ENCODE measurements around the gene STK39.

The STK39 gene

DNA sequence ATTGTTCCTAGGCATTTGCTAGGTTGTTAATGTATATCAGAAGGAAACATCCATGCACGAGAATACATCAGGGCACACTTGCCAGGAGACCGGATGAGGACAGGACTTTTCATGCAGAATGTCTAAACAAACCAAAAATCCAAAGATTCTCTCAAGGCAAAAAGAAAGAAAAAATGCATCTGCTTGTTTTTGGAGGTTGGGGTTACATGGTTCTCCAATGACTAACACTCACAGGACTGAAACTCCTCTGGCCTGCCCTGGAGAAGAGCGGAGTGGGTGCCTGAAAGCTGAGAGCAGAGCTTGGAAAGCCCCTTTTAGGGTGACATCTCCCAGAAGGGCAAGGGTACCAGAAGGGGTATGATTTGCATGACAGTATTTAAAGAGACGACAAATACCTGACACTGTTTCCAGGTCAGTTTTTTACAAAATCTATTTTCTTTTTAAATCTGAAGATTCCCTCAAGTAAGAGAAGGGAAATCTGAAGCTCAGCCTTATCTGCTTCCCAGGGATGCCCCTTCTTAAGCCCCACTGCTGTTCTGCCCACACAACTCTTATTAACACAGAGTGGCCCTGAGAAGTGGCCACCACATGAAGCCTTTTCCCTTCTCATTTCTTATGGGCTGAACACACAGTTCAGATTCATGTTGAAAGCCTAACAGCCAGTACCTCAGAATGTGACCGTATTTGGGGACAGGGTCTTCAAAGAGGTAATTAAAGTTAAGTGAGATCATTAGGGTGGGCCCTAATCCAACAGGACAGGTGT, 216.4 kb downstream of the STK39 start:
- TF ChIP-seq Cebpa-rat (IDR thresholded peaks at IDR 0.05), result no peak
- peaks cover 92% of the 10 kb centered on the region for H3K36me3 ChIP-seq
- H3K27ac ChIP-seq, result no peak overlapping the region
- H3K4me3 ChIP-seq, result no peak overlapping the region
- H3K9me3 ChIP-seq, result peaks cover 5% of the 10 kb centered on the region; the same call in 1 of the 2 replicates
- H4K20me1 ChIP-seq, result peaks cover 13% of the 10 kb centered on the region; the same call in 1 of the 2 replicates
- no peak overlapping the region for H3K4me2 ChIP-seq
- no peak overlapping the region for H3K9ac ChIP-seq
- peaks cover 7% of the 10 kb centered on the region; the same call in 1 of the 2 replicates for H3K4me1 ChIP-seq
- H3K27me3 ChIP-seq, result no peaks in the 10 kb centered on the region

DNA sequence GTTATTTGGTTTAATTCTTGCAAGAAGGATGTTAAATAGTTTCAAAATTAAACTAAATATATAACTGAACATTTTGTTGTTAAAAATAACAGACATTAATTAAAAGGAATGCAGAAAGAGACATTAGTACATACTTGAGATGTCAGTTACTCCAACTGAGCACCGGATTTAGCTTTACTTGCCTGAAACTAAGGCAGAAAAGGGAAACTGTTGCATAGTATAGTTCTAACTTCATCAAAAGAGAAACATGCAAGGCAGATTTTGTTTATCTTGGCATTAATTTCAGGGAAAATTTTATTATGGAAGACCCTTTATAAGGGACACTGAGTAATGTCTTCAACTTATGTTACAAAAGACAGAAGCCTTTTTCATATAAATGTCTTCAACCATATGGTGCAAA, 218.3 kb downstream of the STK39 start:
- H3K4me2 ChIP-seq, result no peak overlapping the region
- H3K9ac ChIP-seq, result no peak overlapping the region
- no peak for TF ChIP-seq Cebpa-rat (IDR thresholded peaks at IDR 0.05)
- no peak overlapping the region for H3K27ac ChIP-seq
- no peaks in the 10 kb centered on the region for H3K9me3 ChIP-seq
- H4K20me1 ChIP-seq, result peaks cover 13% of the 10 kb centered on the region; the same call in 1 of the 2 replicates
- H3K36me3 ChIP-seq, result peaks cover 92% of the 10 kb centered on the region
- no peaks in the 10 kb centered on the region for H3K27me3 ChIP-seq
- H3K4me1 ChIP-seq, result peaks cover 26% of the 10 kb centered on the region
- H3K4me3 ChIP-seq, result no peak overlapping the region

DNA sequence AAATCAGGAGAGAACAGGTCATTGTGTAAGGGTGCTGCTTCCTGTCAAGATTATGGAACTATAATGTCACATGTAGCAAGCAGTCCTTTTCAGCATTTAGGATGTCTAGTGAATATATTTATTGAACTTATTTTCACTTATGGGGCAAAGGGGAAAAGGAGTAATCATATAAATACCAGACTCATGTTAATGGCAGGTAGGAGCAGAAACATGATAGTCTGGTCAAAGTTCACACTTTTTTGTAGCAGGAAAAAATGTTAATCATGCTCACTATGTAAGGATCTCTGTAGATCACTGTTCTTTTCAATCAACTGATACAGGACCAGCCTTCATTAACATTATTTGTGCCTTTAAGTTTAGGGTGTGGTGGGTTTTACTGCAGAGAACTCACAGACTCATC, 219.0 kb downstream of the STK39 start:
- no peak overlapping the region for H3K9ac ChIP-seq
- no peak overlapping the region for H3K27ac ChIP-seq
- H4K20me1 ChIP-seq, result peaks cover 18% of the 10 kb centered on the region; the same call in 1 of the 2 replicates
- peaks cover 29% of the 10 kb centered on the region for H3K4me1 ChIP-seq
- no peak overlapping the region for H3K4me3 ChIP-seq
- TF ChIP-seq Cebpa-rat (IDR thresholded peaks at IDR 0.05), result no peak
- peaks cover 92% of the 10 kb centered on the region for H3K36me3 ChIP-seq
- no peak overlapping the region for H3K4me2 ChIP-seq
- no peaks in the 10 kb centered on the region for H3K27me3 ChIP-seq
- H3K9me3 ChIP-seq, result no peaks in the 10 kb centered on the region

DNA sequence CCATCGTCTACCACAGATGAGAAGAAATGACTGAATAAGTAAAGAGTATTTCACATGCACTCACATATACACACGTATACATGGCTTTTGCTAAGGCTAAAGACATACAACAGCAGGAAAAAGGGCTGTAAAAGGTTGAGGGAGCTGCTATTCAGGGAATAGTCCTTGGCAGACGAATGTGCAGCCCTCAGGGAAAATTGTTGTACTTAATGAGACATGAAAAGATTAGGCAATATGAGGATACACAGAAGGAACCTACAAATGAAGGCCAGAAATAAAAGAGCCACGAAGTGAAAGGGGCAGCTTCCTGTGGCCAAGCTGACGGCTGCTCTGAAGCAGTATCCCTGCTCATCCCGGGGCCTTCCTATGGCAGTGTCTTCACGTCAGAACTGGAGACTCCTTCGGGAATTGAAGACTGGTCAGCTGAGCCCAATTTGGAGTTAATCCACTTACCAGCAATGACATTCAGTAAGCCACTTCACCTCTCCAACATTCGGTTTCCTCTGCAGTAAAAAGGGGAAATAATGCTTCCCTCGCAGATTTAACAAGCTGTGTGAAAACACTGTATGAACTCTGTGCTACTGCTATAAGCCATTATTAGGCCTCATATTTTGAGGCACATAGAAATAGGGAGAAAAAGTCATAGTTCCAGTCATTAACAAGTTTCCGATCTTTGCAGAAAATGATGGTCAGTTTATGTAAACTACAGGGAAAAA, 221.8 kb downstream of the STK39 start:
- Histone ChIP-seq H3K36me3 (peaks cover 75% of the 10 kb centered on the region), H3K4me3 (no peak overlapping the region), H3K9ac (no peak overlapping the region), H3K9me3 (no peaks in the 10 kb centered on the region), H3K27ac (no peak overlapping the region), H3K4me2 (0 out of 2 replicates have a peak overlapping the region, but pooled peaks have one; percentile 11), H3K4me1 (peaks cover 29% of the 10 kb centered on the region), H3K27me3 (no peaks in the 10 kb centered on the region), H4K20me1 (peaks cover 16% of the 10 kb centered on the region; the same call in 1 of the 2 replicates)
- no peak for TF ChIP-seq Cebpa-rat (IDR thresholded peaks at IDR 0.05)

DNA sequence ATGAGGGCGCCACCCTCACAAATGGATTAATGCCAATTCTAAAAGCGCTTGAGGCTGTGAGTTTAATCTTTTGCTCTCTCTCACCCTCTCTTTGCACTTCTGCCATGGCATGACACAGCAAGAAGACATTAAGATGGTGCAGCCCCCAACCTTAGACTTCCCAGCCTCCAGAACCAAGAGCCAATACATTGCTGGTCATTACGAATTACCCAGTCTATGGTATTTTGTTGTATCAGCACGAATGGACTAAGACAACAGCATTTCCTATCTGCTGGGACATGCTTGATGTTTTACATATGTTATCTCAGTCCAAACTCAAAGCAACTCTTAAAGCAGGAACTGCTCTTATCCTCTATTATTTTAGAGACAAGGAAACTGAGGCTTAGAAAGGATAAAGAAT, 222.9 kb downstream of the STK39 start:
- peaks cover 13% of the 10 kb centered on the region; the same call in 1 of the 2 replicates for H4K20me1 ChIP-seq
- peak overlapping the region; percentile 25 for H3K4me2 ChIP-seq
- no peaks in the 10 kb centered on the region for H3K9me3 ChIP-seq
- H3K27me3 ChIP-seq, result no peaks in the 10 kb centered on the region
- no peak overlapping the region for H3K9ac ChIP-seq
- peaks cover 65% of the 10 kb centered on the region for H3K36me3 ChIP-seq
- TF ChIP-seq Cebpa-rat (IDR thresholded peaks at IDR 0.05), result no peak
- no peak overlapping the region for H3K4me3 ChIP-seq
- no peak overlapping the region for H3K27ac ChIP-seq
- peaks cover 29% of the 10 kb centered on the region for H3K4me1 ChIP-seq

DNA sequence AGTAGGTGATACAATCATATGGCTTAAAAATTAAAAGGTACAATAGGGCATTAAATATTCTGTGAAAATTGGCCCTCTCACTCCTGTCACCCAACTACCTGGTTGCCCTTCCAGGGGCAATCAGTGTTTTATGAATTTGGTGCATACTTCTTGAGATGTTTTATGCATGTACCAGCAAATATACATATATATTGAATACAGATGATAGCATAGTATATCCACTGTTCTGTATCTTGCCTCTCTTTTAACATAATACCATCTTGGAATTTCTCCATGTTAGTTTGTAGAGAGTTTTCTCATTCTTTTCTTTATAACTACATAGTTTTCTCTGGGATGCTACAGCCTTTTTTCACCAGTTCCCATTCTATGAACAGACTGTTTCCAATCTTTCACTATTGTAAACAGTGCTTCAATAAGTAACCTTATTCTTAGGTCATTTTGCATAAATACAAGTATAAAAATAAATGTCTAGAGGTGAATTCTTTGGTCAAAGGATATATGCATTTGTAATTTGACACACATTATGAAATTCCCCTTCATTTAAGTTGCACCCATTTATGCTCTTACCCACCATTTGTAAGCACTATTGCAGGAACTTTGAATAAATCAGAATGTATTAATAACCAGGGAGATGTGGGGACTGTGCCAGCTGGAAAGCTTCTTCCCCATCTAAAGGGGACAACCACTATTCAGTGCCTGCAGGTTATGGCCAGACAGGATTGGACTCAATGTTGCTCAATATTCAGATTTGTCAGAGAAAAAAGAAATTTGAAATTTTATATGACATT, 225.4 kb downstream of the STK39 start:
- Histone ChIP-seq H3K36me3 (peaks cover 42% of the 10 kb centered on the region), H4K20me1 (peaks cover 10% of the 10 kb centered on the region; the same call in 1 of the 2 replicates), H3K4me1 (peaks cover 44% of the 10 kb centered on the region), H3K4me3 (no peak overlapping the region), H3K27me3 (no peaks in the 10 kb centered on the region), H3K9me3 (no peaks in the 10 kb centered on the region), H3K9ac (no peak overlapping the region), H3K4me2 (no peak overlapping the region), H3K27ac (no peak overlapping the region)
- no peak for TF ChIP-seq Cebpa-rat (IDR thresholded peaks at IDR 0.05)

DNA sequence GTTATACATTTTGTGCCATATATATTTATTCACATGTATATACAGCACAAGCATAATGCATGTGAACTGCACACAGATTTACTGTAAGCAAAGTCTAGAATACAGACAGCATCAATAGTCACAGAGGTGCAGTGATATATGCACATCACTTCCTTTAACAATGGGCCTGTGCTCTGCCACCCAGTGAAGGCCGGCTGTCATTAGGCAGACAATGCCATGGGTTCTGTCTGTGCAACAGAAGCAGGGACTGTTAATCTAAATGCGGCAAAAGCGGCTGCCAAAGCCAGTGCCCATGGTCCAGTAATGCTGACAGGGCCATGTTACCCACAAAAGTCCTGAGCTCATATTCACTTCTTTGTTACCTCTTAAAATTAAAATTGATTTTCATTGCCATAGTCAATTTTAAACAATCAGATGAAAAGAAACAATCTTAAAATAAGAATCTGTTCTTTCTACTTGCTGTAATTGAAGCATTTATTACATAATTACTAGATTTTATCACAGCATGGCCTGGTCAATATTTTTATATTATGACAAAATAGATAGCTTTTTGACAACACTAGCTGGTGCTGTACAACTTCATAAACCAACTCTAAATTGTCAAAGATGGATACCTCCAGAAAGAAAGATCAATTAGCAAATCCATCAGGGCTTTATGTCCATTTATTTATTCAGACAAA, 232.0 kb downstream of the STK39 start:
- Histone ChIP-seq H3K4me1 (peaks cover 64% of the 10 kb centered on the region), H3K36me3 (peaks cover 36% of the 10 kb centered on the region), H3K9me3 (no peaks in the 10 kb centered on the region), H3K9ac (no peak overlapping the region), H3K4me2 (no peak overlapping the region), H3K27ac (no peak overlapping the region), H4K20me1 (peaks cover 17% of the 10 kb centered on the region), H3K27me3 (no peaks in the 10 kb centered on the region), H3K4me3 (no peak overlapping the region)
- TF ChIP-seq Cebpa-rat (IDR thresholded peaks at IDR 0.05), result no peak

DNA sequence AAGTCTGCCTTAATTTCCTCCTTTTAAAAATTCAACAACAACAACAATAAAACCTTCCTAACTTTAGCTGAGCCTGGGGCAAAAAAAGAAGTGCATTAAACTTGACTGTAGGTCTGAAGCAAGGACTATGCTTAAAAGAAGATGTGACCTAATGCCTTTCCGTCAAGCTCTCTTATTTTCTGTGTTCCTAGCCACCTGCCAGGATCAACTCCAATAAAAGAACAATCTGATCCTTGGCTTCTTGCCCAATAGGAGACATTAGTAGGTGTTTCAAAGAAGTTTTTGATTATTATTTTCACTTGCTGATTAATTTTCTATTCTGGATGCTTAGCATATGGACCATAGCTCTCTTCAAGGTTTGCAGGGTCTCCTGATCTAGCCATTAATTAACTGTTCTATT, 237.5 kb downstream of the STK39 start:
- TF ChIP-seq Cebpa-rat (IDR thresholded peaks at IDR 0.05), result no peak

DNA sequence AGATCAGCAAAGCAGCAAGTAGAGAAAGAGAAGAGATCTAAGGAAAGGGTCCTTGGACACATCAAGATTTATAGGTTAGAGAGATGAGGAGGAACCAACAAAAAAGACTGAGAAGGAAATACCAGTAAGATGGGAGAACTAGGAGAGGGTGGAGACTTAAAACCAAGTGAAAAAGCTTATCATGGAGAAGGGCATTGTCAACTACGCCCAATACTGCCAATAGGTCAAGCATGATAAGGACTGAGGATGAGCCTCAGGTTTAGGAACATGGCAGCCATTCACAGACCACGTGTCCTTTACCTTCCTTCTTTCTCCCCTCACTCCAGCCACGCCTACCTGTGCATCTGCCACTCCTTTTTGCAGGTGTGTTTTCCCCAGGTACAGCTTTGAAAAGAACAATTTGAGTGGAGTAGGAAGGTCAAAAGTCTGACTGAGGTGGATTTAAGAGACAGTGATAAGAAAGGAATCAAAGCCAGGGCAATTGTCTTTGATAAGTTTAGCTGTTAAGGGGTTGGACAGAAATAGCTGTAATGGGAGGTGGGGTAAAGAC, 238.7 kb downstream of the STK39 start:
- Histone ChIP-seq H3K9ac (no peak overlapping the region), H3K4me1 (peaks cover 36% of the 10 kb centered on the region), H3K4me3 (no peak overlapping the region), H3K36me3 (peaks cover 82% of the 10 kb centered on the region), H3K9me3 (peaks cover 5% of the 10 kb centered on the region; the same call in 1 of the 2 replicates), H4K20me1 (peaks cover 12% of the 10 kb centered on the region; the same call in 1 of the 2 replicates), H3K27ac (no peak overlapping the region), H3K27me3 (no peaks in the 10 kb centered on the region), H3K4me2 (no peak overlapping the region)
- TF ChIP-seq Cebpa-rat (IDR thresholded peaks at IDR 0.05), result no peak

More for the DNA sequence above, 237.5 kb downstream of the STK39 start:
- Histone ChIP-seq H3K4me1 (peaks cover 36% of the 10 kb centered on the region), H4K20me1 (peaks cover 24% of the 10 kb centered on the region), H3K27me3 (no peaks in the 10 kb centered on the region), H3K4me3 (no peak overlapping the region), H3K36me3 (peaks cover 76% of the 10 kb centered on the region), H3K9ac (no peak overlapping the region), H3K27ac (no peak overlapping the region), H3K4me2 (no peak overlapping the region), H3K9me3 (peaks cover 5% of the 10 kb centered on the region; the same call in 1 of the 2 replicates)
